NCI-H2196 (cell line): Measurements from ENCODE around the gene GABRG3.

Experiments used
- DNase-seq: peaks from one replicate; lab custom pipeline; 2025; ENCODE audit not compliant: unreplicated experiment; lab: John Stamatoyannopoulos, UW

GABRG3 gene

GRCh38 chr15:27456807-27457206 lies 485.8 kb downstream of the GABRG3 start:
- DNase-seq = no peak

GRCh38 chr15:27457766-27458165 lies 486.8 kb downstream of the GABRG3 start:
- no peak for DNase-seq

GRCh38 chr15:27458345-27459084 lies 487.5 kb downstream of the GABRG3 start:
- no peak for DNase-seq

GRCh38 chr15:27459836-27460235 lies 488.9 kb downstream of the GABRG3 start:
- DNase-seq = no peak

- DNase-seq = no peak
Measured at GRCh38 chr15:27461181-27461580, 490.2 kb downstream of the GABRG3 start.

- DNase-seq = no peak
Measured at GRCh38 chr15:27463525-27464088, 492.6 kb downstream of the GABRG3 start.

- no peak for DNase-seq
Measured at GRCh38 chr15:27464941-27465612, 494.1 kb downstream of the GABRG3 start.

- DNase-seq = no peak
Measured at GRCh38 chr15:27466758-27467157, 495.8 kb downstream of the GABRG3 start.

GRCh38 chr15:27468151-27468591 lies 497.2 kb downstream of the GABRG3 start:
- no peak for DNase-seq

GRCh38 chr15:27473845-27474244 lies 502.9 kb downstream of the GABRG3 start:
- no peak for DNase-seq

GRCh38 chr15:27475395-27475794 lies 504.4 kb downstream of the GABRG3 start:
- DNase-seq = no peak

GRCh38 chr15:27479296-27480140 lies 508.5 kb downstream of the GABRG3 start:
- DNase-seq = peak; percentile 64

GRCh38 chr15:27480141-27480530 lies 509.2 kb downstream of the GABRG3 start:
- DNase-seq = no peak

GRCh38 chr15:27480642-27481041 lies 509.7 kb downstream of the GABRG3 start:
- DNase-seq = no peak

GRCh38 chr15:27481768-27482167 lies 510.8 kb downstream of the GABRG3 start:
- DNase-seq = no peak

- no peak for DNase-seq
Measured at GRCh38 chr15:27482287-27482686, 511.3 kb downstream of the GABRG3 start.

- no peak for DNase-seq
Measured at GRCh38 chr15:27483124-27483523, 512.1 kb downstream of the GABRG3 start.

- no peak for DNase-seq
Measured at GRCh38 chr15:27485265-27485664, 514.3 kb downstream of the GABRG3 start.

- DNase-seq = no peak
Measured at GRCh38 chr15:27486051-27486450, 515.1 kb downstream of the GABRG3 start.

- DNase-seq = no peak
Measured at GRCh38 chr15:27486683-27487647, 516.0 kb downstream of the GABRG3 start.
